HG02938 (cell line): Measurements from ENCODE around the gene AKR1D1.
"Not testable (repeated sequence)": the region's sequence is repeated elsewhere in the genome, so short reads cannot be mapped to it uniquely, and the experiment has no call there.

Experiments used
- ATAC-seq: cut with Tn5 transposase; IDR thresholded peaks from one replicate; pipeline ENCODE4 v1.9.1; 2021; ENCODE audit warnings: mild to moderate bottlenecking, moderate library complexity; ENCODE audit not compliant: unreplicated experiment

AKR1D1 gene

GRCh38 chr7:138116892-138117291, 40.6 kb downstream of the AKR1D1 start:
- no peak for ATAC-seq

- no peak for ATAC-seq
These were observed 44.0 kb downstream of the AKR1D1 start for GRCh38 chr7:138120140-138120827.

- no peak for ATAC-seq
These were observed 45.9 kb downstream of the AKR1D1 start for GRCh38 chr7:138122162-138122561.

GRCh38 chr7:138125119-138125518, 48.9 kb downstream of the AKR1D1 start:
- no peak for ATAC-seq

GRCh38 chr7:138125598-138126111, 49.4 kb downstream of the AKR1D1 start:
- peak; percentile 93 for ATAC-seq

GRCh38 chr7:138126928-138127327, 50.7 kb downstream of the AKR1D1 start:
- no peak for ATAC-seq

- no peak for ATAC-seq
These were observed 51.7 kb downstream of the AKR1D1 start for GRCh38 chr7:138127996-138128395.

- no peak for ATAC-seq
These were observed 53.4 kb downstream of the AKR1D1 start for GRCh38 chr7:138129551-138130165.

GRCh38 chr7:138137423-138138171, 61.3 kb downstream of the AKR1D1 start:
- ATAC-seq, result peak; percentile 83

GRCh38 chr7:138138244-138138643, 62.0 kb downstream of the AKR1D1 start:
- ATAC-seq, result peak; percentile 10

GRCh38 chr7:138142583-138143201, 66.4 kb downstream of the AKR1D1 start:
- no peak for ATAC-seq

GRCh38 chr7:138144958-138145357, 68.7 kb downstream of the AKR1D1 start:
- ATAC-seq, result no peak

GRCh38 chr7:138146221-138146620, 70.0 kb downstream of the AKR1D1 start:
- ATAC-seq, result not testable (repeated sequence)

- ATAC-seq, result not testable (repeated sequence)
These were observed 70.8 kb downstream of the AKR1D1 start for GRCh38 chr7:138146757-138147734.

GRCh38 chr7:138151731-138152577, 75.7 kb downstream of the AKR1D1 start:
- no peak for ATAC-seq

- no peak for ATAC-seq
These were observed 78.4 kb downstream of the AKR1D1 start for GRCh38 chr7:138154661-138155060.

GRCh38 chr7:138157702-138158101, 81.4 kb downstream of the AKR1D1 start:
- no peak for ATAC-seq

- no peak for ATAC-seq
These were observed 82.7 kb downstream of the AKR1D1 start for GRCh38 chr7:138158739-138159528.
